A204.1 (cell line): ENCODE data around the gene CIRBP.
"Not testable (repeated sequence)": the region's sequence is repeated elsewhere in the genome, so short reads cannot be mapped to it uniquely, and the experiment has no call there.

Source experiments
- FAIRE-seq: peaks from 2 replicates; lab custom pipeline; 2012; peaks lifted over from hg19 to GRCh38; lab: Jason Lieb, UNC

The CIRBP gene

DNA sequence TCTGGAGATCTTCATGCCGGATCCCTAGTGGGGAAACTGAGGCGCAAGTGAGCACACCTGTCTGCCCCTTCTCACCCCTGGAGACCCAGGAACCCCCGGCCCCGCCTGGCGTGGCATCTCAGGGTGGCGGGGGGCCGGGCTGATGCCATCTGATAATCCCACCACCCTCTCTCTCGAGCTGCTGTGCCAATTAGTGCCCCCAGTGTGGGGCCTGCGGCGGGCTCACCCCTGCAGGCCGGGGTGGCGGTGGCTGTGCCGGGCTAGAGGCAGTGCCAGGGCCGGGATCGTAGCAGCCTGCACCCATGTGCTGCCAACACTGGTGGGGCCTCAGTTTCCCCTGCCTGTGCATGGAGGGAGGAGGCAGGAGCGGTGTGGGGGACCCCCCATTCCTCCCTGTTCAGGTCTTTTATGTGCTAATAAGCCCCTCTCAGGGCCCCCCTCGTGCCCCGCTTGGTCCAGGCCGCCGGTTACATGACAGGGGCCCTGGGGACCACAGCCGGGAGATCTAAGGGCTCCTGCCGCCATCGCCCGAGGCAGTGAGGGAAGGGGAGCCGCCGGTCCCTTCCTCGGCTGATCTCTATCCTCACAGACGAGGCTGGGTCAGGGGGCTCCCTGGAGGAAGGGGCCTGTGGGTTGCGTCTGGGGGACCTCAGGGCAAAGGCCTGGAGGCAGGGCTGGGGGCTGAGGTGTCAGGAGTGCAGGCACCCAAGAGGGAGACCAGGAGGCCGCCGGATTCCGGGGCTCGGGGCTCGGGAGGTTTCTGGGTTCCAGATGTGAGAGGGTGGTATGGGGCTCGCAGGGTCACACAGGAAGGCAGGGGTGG lies 24.9 kb downstream of the CIRBP start:
- no peak for FAIRE-seq

DNA sequence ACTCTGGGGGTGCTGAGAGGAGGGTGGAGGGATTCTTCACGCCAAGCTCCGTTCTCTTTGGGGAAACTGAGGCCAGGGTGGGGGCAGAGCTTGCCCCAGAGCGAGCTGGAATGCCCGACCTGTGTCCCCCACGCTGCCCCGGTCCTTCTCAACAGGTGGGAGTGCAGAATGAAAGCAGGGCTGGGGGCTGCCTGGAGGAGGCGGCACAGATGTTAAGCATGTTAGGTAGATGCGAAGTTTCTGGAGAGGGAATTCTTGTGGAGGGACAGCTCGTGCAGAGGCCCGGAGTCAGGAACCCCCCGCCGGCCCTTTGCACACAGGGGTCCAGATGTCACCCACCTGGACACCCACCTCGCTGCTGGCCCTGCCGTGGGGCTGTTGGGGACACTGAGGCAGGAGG lies 25.6 kb downstream of the CIRBP start:
- no peak for FAIRE-seq

DNA sequence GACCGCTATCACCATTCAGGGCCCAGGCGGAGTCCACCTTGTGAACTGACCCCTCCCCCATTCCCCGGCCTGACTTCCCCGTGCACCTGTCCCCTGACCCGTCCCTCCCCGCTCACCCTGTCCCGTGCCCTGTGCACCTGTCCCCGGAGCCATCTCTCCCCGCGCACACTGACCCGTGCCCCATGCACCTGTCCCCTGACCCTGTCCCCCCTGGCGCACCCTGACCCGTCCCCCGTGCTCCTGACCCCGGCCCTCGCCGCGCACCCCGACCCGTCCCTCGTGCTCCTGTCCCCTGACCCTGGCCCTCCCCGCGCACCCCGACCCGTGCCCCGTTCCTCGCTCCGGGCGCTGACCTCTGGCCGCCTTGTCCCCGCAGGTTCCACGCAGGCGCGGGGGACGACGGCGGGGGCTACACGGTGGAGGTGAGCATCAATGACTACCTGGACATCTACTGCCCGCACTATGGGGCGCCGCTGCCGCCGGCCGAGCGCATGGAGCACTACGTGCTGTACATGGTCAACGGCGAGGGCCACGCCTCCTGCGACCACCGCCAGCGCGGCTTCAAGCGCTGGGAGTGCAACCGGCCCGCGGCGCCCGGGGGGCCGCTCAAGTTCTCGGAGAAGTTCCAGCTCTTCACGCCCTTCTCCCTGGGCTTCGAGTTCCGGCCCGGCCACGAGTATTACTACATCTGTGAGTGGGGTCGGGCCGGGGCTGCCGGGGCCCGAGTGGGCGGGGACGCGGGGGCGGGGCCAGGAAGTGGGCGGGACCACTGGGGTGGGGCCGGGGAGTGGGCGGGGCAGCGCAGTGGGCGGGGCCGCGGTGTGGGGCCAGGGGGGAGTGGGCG lies 26.3 kb downstream of the CIRBP start:
- FAIRE-seq: no peak

DNA sequence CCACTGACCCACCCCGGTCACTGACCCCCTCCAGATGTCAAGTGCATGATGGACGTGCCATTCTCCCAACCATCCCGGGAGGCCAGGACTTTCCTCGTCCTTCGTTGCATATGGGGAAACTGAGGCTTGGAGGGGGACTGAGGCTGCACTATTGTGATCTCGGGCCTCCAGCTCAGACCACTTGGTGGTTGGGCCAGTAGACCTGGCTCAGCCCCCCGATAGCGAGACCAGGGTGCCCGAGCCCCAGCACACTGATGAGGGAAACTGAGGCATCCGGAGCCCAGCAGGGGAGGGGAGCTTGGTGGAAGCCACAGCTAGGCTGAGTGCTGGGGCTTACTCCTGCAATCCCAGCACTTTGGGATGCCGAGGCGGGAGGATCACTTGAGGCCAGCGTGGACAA lies 26.9 kb downstream of the CIRBP start:
- no peak for FAIRE-seq

DNA sequence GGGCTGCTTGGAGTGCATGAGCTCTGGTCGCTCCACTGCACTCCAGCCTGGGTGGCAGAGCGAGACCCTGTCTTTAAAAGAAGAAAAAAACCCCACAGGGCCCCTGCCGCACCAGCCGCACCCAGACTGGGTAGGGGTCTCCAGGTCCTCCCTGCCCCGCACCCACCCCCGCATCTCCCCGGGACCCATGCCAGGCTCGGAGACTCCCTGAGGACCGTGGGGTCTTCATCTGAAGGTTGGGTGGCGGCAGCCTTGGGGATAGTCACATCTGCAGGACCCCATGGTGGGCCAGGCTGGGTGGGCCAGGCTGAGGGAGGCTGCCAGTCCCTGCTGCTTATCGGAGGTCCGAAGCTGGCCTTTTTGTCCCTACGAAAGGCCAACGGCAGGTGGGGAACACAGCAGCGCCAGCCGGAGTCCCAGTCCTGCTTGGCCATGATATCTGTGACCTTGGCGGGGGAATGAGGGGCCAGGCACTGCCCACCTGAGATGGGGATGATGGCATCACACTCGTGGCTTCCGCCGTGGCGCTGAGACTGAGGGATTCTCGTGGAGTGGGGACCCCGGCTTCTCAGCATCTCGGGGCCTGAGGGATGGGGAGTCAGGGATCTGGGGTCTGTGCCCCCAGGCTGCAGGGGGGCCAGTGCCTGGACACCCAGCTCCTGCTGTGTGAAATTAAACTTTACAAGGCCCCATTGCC lies 27.6 kb downstream of the CIRBP start:
- FAIRE-seq: no peak

DNA sequence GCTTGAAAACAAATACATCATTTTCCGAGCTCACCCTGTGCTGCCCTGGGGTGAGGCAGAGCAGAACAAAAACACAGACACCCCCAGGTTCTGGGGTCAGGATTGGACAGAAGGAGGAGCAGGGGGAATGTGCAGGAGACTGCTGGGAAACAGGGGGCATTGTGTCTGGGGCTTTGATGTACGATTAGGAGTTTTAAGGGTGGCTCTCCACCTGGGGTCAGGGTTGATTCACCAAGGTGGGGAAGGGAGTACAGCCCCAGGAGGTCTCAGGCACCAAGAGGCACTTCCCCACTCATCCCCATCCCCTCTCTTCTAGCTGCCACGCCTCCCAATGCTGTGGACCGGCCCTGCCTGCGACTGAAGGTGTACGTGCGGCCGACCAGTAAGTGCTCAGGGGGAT lies 29.1 kb downstream of the CIRBP start:
- no peak for FAIRE-seq

DNA sequence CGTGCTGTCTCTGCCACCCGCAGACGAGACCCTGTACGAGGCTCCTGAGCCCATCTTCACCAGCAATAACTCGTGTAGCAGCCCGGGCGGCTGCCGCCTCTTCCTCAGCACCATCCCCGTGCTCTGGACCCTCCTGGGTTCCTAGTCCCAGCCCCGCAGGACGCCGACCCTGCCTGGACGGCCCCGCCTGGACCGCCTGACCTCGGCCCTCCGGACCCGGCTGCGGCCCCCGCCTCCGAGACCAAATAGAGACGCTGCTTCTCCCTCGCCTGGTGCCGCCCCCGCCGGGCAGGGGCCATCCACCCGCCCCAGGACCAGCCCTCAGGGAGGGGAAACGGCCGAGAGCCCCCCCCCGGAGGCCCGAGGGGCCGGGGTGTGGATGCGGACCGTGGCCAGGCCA lies 30.7 kb downstream of the CIRBP start:
- no peak for FAIRE-seq

DNA sequence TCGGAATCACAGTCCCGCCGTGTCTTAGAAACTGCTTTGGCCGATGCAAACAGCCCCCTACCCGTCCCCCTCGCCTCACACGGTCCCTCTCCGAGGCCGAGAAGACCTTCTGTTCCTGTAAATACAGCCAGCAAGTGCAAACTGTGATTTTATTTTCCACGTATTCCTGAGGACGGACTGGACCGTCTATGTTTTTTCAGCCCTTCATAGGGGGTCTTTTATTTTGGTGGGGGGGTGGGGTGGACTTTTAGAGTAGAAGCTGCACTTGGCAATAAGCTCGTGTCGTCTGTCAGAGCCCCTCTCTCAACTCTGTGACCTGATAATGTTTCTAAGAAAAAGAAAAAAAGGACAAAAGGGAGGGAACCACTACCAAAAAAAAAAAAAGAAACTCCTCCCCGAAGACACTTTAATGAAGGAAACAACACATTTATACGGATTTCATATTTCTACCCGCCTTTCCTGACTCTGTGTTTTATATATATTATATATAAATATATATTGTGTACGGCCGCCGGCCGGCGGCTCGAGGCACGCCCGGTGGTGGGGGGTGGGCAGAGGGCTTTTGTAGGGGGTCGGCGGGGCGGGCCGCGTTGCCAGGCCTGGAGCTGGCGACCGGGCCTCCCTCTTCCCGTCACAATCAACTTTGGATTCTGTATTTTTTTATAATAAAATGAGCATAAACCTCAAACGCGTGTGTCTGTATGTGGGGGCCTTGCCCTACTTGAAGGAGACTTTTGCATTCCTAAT lies 31.8 kb downstream of the CIRBP start:
- FAIRE-seq: no peak

DNA sequence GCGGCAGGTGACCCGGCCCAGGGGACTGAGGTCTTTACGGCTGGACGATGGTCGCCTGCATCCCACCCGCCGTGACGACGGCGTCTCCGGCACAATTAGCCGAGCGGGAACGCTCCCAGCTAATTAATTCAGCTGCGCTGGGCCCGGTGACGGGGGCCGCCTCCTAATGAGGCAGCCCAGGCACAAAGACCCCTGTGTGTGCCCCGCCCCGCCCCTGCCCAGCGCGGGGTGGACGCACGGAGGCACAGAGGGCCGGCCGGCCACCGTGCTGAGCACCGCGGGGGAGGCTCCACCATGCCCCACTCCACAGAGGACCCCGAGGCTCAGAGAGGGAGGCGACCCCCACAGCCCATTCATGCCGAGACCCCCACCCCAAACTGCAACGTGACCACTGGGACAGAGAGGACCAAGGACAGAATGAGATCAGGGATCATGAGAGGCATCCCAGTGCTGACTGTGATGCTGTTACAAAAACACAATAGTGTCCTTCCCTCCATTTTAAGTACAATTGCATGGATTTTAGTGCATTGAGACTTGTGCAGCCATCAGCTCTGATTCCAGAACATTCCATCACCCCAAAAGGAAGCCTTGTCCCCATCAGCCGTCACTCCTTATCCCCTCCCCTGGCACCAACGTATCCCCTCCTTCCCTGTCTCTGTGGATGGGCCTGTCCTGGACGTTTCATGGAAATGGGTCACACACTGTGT lies 33.6 kb downstream of the CIRBP start:
- no peak for FAIRE-seq

DNA sequence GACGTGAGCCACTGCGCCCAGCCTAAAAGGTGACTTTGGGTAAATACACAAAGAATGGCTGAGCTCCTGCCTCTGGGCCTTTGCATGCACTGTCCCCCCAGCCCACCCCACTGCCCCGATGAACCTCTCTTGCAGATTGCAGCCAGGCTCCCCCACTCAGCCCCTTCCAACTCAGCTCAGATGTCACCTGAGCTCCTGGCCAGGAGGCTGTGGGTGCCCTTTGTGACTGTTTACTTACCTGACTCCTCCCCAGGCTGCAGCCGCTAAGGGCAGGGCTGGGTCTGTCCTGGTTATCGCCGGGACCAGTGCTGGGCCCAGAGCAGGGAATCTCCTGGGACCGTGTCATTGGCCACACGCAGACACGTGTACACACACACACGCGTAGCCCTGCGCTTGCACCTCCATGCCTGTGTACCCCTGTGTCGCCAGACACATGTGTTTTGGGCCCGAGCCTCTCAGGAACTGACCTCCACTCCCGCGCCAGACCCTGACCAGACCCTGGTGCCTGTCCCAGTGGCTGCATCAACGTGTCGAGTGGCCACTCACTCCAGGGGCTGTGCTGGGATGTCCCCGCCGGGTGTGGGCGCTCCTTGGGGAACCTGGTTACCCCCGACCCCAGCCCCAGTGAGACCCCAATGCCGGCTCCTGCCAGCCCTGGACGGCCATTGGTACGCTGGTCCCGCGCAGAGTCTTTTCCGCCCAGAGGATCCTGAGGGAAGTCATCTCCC lies 35.2 kb downstream of the CIRBP start:
- no peak for FAIRE-seq

DNA sequence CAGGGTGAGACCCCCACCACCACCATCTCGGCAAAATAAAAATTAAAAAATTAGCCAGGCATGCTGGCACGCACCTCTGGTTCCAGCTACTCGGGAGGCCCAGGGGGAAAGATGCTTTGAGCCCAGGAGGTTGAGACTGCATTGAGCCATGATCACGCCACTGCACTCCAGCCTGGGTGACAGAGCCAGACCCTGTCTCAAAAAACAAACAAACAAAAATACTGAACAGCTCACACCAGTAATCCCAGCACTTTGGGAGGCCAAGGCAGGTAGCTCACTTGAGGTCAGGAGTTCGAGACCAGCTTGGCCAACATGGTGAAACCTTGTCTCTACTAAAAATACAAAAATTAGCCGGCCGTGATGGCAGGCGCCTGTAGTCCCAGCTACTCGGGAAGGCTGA lies 36.2 kb downstream of the CIRBP start:
- FAIRE-seq: not testable (repeated sequence)

DNA sequence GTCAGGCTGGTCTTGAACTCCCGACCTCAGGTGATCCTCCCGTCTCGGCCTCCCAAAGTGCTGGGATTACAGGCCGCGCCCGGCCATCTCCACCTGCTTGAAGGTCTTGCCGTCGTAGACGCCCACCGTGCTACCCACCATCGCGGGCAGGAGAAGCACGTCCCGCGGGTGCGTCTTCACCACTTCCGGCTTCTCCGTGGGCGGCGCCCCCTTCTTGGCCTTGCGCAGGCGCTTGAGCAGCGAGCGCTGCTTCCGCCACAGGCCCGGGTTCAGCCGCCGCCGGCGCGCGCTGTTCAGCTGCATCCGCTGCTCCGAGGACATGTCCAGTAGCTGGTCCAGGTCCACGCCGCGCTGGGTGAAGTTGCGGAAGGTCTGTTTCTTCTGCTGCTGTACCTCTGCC lies 38.2 kb downstream of the CIRBP start:
- no peak for FAIRE-seq

DNA sequence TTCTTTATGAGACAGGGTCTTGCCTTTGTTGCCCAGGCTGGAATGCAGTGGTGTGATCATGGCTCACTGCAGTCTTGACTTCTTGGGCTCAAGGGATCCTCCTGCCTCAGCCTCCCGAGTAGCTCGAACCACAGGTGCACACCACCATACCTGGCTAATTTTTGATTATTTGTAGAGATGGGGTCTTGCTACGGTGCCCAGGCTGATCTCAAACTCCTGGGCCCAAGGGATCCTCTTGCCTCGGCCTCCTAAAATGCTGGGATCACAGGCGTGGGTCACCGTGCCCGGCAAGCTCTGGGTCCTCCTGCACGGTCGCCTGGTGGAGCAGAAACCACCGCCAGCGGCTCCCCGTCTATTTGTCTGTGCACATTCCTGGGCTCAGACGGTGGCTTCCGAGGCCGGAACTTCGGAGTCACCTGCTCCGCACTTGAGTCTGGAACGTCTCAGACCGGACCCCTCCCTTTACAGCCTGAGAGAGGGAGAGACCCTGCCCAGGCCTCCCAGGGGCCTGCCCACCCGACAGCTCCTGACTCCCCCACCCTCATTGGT lies 38.7 kb downstream of the CIRBP start:
- FAIRE-seq: no peak

DNA sequence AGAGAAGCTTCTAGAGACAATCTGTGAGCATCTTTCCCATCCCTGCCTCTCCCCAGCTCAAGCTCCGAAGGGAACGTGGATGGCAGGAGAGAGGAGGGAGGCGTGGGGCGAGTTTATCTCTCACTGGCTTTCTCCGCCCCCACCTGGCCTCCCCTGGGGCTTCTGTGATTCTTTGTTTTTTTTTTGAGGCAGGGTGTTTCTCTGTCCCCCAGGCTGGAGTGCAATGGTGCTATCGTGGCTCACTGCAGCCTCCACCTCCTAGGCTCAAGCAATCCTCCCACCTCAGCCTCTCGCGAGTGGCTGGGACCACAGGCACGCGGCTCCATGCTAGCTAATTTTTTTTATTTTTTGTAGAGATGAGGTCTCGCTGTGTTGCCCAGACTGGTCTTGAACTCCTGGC lies 39.6 kb downstream of the CIRBP start:
- FAIRE-seq: no peak

DNA sequence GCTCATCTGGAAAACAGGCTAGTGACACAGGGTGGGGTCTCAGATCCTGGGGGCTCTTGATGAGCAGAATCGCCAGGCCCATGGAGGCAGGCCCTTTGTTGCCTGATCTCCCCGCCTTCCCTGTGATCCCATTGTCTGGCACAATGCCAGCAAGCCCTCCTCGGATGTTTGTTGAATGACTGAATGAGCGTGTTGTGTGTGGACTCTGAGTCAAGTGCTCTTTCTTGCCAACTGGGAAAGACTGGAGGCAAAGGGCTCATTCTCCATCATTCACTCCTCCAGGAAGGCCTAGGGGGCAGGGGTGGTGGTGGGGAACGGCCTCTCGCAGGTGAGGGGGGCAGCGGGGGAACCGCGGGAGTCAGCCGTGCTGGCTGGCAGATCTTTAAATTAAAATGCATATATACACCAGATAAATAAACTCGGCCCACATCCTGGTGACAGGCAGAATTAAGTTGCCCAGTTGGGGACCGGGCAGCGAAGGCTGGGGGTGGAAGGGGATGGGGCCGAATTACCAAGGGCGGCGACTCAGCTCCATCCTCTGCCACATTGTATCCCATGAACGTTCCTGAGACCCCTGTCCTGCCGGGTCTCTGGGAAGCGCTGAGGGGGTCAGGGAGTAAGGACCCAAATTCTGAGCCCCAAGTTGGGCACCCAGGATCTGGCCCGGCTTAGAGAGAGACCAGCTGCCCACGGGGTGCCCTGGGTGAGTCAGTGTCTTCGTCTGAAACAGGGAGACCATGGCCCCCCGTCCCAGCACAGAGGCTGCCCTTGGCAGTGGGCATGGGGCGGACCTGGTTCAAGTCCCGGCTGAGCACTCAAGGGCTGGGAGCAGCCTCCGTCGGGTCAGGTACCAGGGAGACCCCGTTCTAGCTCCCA lies 41.1 kb downstream of the CIRBP start:
- no peak for FAIRE-seq

DNA sequence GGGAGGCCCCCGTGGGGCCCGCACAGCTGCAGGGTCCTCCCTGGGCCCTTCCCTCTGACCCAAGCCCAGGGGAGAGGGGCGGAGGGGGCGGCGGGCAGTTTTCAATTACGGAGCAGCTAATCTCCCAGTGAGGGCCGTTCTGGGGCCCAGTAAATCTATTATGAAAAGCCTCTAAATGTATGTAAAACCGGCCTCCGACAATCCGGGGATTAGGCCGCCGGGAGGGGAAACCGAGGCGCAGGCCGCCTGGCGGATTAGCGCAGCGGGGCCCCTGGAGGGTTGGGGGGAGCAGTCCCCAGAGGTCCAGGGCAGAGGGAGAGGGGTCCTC lies 41.7 kb downstream of the CIRBP start:
- FAIRE-seq: no peak

DNA sequence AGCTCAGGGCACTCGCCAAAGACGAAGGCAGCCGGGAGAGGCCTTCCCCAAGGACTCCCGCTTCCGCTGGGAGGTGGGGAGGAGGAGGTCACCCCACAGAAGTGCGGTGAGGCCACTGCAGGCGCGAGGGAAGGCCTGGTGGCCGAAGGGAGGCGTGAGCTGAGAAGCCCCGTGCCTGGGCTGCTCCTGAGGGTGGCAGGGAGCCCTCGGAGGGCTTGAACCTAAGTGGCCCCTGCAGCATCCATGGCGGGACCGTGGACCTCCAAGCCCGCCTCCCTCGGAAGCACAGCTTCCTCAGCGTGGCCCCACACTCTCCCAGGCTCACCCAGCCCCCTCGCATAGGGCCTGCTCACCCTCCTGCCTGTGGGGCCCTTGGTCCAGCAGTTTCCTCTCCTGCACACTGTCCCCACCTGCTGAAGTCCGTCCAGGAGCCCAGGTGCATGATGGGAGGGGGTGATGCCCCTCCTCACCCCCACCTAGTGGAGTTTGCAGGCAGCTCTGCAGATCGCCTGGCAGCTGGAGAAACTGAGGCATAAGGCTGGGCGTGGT lies 42.5 kb downstream of the CIRBP start:
- FAIRE-seq: no peak

DNA sequence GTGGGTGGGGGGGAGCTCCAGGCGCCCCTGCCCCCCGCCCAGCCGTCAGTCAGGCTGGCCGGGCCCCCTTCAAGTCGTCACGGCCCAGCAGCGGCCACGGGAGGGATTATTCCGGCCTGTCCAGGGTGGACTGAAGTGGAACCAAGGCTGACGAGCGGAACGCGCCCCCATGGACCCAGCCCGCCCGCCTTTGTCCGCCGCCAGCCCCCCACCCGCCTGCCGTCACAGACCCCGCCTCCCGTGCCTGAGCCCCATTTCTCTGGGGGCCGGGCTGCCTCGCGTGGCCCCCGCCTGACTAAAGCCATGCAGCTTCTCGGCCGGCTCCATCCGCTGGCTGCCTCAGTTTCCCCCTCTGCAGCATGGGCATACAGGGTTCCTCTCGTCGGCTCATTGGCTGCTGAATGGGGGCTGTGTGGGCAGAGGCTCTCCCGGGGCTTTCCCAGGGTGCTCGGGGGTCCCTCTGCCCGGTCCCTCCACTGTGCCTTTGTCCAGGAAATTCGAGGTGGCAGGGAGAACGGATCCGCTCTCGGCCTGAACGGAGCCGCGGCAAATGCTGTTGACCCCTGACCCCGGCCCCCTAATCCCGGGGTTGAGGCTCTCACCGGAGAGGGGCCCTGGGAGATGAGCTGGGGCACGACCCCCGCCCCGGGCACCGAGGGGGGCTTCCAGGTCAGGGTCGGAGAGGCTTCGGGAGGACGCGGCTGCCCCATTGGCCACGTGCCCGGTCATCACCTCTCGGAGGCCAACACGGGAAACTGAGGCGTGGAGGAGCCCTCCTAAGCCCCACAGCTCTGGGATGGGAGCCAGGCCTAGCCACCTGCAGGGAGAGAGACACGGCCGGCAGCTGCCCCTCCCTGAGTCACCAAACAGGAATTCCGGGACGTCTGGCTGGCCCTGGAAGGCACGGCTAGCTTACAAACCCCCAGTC lies 43.9 kb downstream of the CIRBP start:
- no peak for FAIRE-seq
